ENCODE results near the gene ZNG1C.
"Not testable (repeated sequence)": the region's sequence is repeated elsewhere in the genome, so short reads cannot be mapped to it uniquely, and the experiment has no call there.

DNA sequence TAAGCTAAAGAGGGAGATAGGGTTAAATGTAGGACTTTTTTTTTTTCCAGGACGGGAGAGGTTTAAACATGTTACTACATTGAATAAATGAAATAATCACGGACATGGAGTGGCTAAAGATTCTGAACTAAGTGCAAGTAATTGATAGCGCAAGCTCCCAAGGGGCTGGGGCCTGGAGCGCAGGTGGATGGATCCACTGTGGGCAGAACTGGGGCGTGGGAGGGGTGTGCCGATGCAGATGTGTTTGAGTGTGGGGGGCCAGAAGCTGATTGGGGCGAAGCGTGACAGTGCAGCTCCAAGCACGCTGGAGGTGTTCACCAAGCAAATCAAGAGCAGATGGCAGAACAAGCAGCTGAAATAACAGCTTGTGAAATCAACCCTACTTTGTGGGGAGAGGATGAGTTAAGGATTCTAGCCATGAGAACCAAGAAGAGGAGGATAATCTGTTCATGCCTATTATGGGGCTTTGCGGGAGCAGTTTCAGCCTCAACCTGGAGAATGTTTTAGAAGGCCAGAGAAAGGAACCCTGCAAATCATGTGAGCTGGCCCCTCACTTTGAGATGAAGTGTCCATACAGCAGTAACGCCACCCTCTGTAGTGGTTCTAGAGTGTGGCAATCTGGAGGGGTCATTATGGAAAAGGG, 88.9 kb downstream of the ZNG1C start:
- TF ChIP-seq, protein P1, sequence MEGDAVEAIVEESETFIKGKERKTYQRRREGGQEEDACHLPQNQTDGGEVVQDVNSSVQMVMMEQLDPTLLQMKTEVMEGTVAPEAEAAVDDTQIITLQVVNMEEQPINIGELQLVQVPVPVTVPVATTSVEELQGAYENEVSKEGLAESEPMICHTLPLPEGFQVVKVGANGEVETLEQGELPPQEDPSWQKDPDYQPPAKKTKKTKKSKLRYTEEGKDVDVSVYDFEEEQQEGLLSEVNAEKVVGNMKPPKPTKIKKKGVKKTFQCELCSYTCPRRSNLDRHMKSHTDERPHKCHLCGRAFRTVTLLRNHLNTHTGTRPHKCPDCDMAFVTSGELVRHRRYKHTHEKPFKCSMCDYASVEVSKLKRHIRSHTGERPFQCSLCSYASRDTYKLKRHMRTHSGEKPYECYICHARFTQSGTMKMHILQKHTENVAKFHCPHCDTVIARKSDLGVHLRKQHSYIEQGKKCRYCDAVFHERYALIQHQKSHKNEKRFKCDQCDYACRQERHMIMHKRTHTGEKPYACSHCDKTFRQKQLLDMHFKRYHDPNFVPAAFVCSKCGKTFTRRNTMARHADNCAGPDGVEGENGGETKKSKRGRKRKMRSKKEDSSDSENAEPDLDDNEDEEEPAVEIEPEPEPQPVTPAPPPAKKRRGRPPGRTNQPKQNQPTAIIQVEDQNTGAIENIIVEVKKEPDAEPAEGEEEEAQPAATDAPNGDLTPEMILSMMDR (IDR thresholded peaks at IDR 0.05): not testable (repeated sequence)
- not testable (repeated sequence) for TF ChIP-seq POLR2A (IDR thresholded peaks at IDR 0.05); POLR2AphosphoS5 (IDR thresholded peaks at IDR 0.05; ENCODE audit: insufficient read depth in 1 of 2, low read depth in 1 of 2)

Measured in vagina (tissue), 2 donors.